ENCODE data around the gene ANXA1.

The ANXA1 gene

DNA sequence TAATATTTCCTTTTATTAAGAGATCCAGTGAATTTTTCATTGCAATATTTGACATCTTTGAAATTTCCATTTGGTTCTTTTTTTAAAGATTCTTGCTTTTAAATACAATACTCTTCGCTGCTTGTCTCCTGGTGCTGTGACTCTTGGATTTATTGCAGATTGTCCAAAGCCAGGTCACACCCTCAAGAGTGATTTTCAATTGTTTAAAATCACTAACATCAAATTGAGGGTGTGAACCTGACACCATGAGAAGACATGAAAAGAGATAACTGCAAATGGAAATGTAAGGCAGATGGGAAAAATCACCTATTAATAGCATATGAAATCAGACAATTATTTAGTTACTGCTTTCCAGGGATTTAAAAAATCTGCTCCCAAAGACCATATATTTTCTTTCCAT is 42.6 kb downstream of the ANXA1 start:
- DNase-seq = no peak
- TF ChIP-seq POLR2A (IDR thresholded peaks at IDR 0.05; ENCODE audit: low read length) = no peak
- TF ChIP-seq GATA1 (IDR thresholded peaks at IDR 0.05; ENCODE audit: low read depth, low read length) = no peak

DNA sequence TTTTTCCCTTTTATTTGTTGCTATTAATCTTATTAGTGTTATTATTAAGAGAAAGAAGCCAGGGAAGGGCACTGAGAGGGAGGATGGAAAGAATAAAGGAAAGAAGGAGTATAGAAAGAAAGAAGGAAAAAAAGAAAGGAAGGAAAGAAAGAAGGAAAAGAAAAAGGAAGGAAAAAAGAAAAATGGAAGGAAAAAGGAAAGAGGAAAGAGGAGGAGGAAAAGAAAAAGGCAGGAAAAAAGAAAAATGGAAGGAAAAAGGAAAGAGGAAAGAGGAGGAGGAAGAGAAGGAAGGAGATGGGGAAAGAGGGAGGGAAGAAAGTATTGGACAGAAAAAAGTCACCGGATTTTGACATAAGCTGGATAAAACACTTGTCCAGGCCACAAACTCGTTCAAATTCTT is 47.8 kb downstream of the ANXA1 start:
- DNase-seq = no peak
- TF ChIP-seq POLR2A (IDR thresholded peaks at IDR 0.05; ENCODE audit: low read length) (no peak), GATA1 (IDR thresholded peaks at IDR 0.05; ENCODE audit: low read depth, low read length) (no peak)

DNA sequence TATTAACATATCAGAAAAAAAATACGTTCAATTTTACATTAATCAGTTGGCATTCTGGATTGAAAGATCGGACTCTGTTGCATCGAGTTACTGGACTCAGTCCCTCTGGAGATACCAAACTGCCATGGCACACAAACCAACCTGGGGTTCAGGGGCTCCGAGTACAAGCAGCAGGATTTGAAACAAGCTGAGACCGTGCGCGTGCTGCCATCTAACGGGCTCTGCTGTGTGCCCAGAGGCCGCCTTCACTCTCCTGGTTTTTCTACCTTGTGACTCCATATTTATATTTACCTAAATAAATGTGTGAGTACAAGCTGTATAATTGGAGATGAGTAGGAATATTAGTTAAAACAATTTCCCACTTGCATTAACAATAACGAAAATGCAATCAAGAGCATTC is 48.2 kb downstream of the ANXA1 start:
- peak in 1 of 2 experiments; percentile 23 for DNase-seq
- TF ChIP-seq GATA1 (IDR thresholded peaks at IDR 0.05; ENCODE audit: low read depth, low read length) = no peak
- TF ChIP-seq POLR2A (IDR thresholded peaks at IDR 0.05; ENCODE audit: low read length) = no peak

DNA sequence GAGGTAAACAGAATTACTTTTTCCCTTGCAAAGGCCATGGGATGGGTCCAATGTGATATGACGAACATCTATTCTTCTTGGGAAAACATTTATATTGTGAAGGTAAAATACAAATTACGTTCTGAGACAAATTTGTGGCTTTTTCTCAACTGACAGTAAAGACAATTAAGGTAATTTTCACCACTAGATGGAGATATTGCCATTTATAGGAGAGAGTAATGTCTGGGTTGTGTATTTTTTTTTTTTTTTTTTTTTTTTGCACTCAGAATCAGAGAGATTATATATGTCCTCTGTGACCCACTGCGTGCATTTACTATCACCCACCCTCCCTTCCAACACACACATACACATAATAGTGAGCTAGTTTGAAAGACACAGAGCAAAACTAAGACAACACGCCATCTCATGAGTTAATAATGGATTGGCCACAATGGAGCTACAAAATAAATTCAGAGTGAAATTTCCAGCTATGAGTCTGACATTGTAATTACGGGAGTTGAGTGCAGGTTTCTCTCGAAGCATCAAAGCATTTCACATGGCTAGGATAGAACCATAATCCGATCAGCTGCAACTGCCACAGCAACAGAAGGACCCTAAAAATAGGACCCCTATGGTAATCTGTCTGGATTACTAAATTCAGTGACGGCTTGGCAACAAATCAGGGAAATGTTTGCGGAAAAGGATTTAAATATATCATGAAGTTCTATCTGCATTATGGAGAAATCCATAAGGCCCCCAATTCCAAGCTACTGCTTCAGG is 49.2 kb downstream of the ANXA1 start:
- TF ChIP-seq POLR2A (IDR thresholded peaks at IDR 0.05; ENCODE audit: low read length) = no peak
- TF ChIP-seq GATA1 (IDR thresholded peaks at IDR 0.05; ENCODE audit: low read depth, low read length) = no peak
- peak; percentile 26 to 47 for DNase-seq

DNA sequence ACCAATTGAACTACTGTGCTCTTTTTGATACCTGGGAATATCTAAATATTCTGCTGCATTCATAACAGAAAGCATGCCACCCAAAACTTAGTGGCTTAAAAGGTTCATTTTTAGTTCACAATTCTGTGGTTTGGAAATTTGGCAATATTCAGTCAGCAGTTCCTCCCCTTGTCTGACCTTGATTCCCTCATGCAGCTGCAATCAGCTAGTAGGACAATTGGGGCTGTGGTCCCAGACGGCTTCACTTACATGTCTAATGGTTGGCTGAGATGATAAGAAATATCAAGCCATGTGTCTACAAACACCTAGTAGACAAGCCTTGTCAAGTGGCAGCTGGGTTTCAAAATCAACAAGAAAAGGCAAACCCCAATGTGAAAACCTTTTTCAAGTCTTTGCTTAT is 51.3 kb downstream of the ANXA1 start:
- no peak for DNase-seq
- no peak for TF ChIP-seq POLR2A (IDR thresholded peaks at IDR 0.05; ENCODE audit: low read length)
- TF ChIP-seq GATA1 (IDR thresholded peaks at IDR 0.05; ENCODE audit: low read depth, low read length) = no peak

DNA sequence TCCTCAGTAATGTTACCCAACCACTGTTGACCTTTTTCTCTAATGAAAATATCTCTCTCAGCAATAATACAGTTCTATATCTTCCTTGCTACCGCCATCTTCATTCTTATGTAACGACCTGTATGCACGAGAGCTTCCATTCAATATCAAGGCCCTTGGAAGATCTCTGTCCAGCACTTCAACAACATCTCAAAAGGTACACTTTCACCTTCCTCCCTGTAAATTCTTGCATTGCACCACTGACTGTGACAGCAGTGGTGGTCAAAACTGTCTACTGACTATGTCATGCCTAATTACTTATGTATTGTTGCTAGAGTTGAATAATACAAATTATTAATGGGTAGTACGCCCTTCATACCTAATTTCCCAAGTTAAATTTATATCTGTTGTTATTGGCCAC is 53.3 kb downstream of the ANXA1 start:
- DNase-seq = no peak
- TF ChIP-seq GATA1 (IDR thresholded peaks at IDR 0.05; ENCODE audit: low read depth, low read length) (no peak), POLR2A (IDR thresholded peaks at IDR 0.05; ENCODE audit: low read length) (no peak)

DNA sequence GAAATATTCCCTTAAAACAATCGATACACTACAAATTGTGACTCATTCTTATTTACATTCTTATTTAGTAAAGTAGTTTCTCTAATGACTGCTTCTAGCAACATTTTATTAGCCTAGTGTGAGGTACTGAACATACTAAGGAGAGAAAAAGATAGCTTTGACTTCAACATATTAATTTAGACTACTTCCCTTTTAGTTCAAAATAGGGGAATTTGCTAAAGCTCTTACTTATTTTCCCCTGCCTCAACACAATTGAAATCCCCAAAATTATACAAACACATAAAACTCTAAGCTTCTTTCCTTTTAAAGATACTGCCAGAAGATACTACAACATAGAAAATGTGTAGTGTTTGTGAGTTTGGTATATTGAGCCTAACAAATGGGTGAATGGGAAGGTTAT is 55.2 kb downstream of the ANXA1 start:
- no peak for DNase-seq
- TF ChIP-seq POLR2A (IDR thresholded peaks at IDR 0.05; ENCODE audit: low read length) (no peak), GATA1 (IDR thresholded peaks at IDR 0.05; ENCODE audit: low read depth, low read length) (no peak)

DNA sequence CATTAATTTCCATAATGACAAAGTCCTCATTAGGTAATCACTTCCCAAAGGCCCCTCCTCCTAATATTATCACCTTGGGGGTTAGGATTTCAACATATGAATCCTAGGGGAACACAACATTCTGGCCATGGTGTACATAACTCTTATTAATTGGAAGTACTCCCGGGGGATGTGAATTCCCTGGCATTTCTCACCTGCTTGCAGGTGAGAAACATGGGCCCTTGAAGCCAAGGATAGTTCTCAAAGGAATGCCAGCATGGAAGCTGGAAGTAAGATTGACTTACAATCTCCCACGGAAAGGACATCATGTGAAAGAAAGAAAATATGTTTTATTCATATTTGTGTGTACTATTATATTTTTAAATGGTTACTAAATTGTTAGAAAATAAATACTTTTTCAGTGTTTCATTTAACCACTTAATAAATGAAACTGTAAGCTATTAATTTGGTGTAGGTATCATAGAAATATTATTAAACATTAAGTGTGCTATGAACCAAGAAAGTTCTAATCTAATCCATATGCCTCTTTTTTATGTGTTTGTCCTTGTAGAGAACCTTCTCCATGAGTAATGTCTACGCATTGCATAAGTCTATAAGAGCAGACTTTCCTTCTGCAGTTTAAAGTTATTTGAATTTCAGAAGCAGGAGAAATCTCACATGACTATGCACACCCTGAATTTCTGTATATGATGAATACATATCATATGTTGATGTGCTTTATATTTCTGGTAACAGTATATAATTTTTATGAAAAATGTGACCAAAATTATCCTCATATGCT is 59.4 kb downstream of the ANXA1 start:
- no peak for DNase-seq
- TF ChIP-seq POLR2A (IDR thresholded peaks at IDR 0.05; ENCODE audit: low read length) (no peak), GATA1 (IDR thresholded peaks at IDR 0.05; ENCODE audit: low read depth, low read length) (no peak)

DNA sequence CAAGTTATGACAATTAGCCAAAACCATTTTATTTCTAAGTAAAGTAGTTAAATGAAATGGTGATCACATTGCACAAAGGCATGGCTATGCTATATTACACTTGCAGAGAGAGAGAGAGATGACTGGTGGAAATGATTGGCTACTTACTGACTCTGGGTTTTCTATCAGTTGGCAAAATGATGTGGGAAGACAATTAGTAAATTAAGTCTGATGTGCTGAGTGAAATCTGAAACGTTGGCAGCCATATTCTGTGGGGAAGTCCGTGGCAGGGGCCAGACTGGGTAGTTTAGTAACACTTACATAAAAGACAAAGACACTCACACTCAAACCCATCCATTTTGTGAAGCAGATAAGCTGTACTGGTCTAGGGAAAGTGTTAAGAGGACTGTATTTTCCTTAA is 61.6 kb downstream of the ANXA1 start:
- no peak for DNase-seq
- no peak for TF ChIP-seq POLR2A (IDR thresholded peaks at IDR 0.05; ENCODE audit: low read length)
- TF ChIP-seq GATA1 (IDR thresholded peaks at IDR 0.05; ENCODE audit: low read depth, low read length) = no peak

DNA sequence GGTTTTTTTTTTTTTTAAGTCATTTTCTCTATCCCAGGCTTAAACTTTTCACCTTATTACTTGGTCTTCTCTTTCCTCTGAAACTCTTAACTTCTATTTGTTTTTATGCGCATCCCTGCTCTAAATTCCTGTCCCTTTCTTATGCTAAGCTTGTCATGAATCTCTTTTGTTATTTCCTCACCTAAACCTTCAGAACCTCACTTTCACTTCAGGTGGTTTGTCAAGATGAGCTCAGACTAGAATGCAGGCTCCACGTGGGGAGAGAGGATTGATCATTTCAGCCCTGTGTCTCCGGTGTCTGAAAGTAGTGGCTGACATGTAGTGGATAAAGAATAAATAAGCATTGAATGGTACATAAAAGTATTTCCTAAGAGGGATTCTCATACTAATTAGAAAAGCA is 63.6 kb downstream of the ANXA1 start:
- DNase-seq = no peak
- no peak for TF ChIP-seq POLR2A (IDR thresholded peaks at IDR 0.05; ENCODE audit: low read length)
- TF ChIP-seq GATA1 (IDR thresholded peaks at IDR 0.05; ENCODE audit: low read depth, low read length) = no peak

DNA sequence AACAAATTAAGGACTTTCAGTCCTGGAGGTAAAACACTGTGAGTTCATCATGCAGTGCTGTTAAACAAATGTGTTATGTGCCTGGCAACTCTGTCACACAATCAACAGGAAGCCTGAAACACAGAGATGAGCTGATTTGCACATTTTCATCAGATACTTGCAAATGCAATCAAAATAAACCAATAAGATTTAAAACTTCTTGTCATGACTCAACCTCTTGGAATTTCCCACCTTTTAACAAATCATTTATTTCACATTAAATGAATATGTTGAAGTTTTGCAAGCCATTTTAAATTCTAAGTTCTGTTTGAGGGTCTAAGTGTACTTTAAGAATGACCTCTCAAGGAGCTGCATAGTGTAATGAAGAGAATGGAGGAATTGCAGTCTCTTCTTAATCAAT is 64.4 kb downstream of the ANXA1 start:
- no peak for DNase-seq
- no peak for TF ChIP-seq POLR2A (IDR thresholded peaks at IDR 0.05; ENCODE audit: low read length)
- TF ChIP-seq GATA1 (IDR thresholded peaks at IDR 0.05; ENCODE audit: low read depth, low read length) = no peak
